Activated naive CD4-positive, alpha-beta T cell treated with anti-CD3 and anti-CD28 coated beads, Interleukin-2, amount 10 ng/mL, durations not matched to agents 5 hours and 36 hours (primary cell): ENCODE results near the gene IDE. TPM values are rescaled to one million over a fixed set of nuclear protein-coding genes. Genes with fewer than 3 reads are reported as not detected.

Experiments used
- total RNA-seq, 2 experiments: library from RNA; stranded (reverse); gene quantifications; one replicate each; pipeline ENCODE4 v1.2.3, GENCODE V29; 2021

Gene IDE
- total RNA-seq = 10 to 100 TPM; 25.1 to 26.0 TPM

GRCh38 chr10:92573798-92574547, at the start of gene IDE:
Gene IDE, minus strand, starts transcription at chr10:92574093. Its CDS starts 74 bp downstream, at chr10:92574019.

GRCh38 chr10:92592761-92593618, 19.1 kb upstream of the IDE start, which contains the start of gene KIF11:
Gene KIF11, plus strand, starts transcription at chr10:92593130. Its CDS starts 246 bp downstream, at chr10:92593376.

Other genes starting within 250 kb of the IDE start
- 10 to 100 TPM; 62.1 to 62.5 TPM for gene KIF11, start 19.0 kb upstream of the IDE start, total RNA-seq
- gene HHEX, start 115.9 kb upstream of the IDE start, total RNA-seq = not detected